ENCODE data around the gene MAPK8IP1.

MAPK8IP1 gene

GRCh38 chr11:45926536-45927331, 41.3 kb downstream of the MAPK8IP1 start:
- DNase-seq (ENCODE audit: low read depth in 3 of 3), result no peak

GRCh38 chr11:45927332-45927683, 41.9 kb downstream of the MAPK8IP1 start:
- no peak for DNase-seq (ENCODE audit: low read depth in 3 of 3)

DNA sequence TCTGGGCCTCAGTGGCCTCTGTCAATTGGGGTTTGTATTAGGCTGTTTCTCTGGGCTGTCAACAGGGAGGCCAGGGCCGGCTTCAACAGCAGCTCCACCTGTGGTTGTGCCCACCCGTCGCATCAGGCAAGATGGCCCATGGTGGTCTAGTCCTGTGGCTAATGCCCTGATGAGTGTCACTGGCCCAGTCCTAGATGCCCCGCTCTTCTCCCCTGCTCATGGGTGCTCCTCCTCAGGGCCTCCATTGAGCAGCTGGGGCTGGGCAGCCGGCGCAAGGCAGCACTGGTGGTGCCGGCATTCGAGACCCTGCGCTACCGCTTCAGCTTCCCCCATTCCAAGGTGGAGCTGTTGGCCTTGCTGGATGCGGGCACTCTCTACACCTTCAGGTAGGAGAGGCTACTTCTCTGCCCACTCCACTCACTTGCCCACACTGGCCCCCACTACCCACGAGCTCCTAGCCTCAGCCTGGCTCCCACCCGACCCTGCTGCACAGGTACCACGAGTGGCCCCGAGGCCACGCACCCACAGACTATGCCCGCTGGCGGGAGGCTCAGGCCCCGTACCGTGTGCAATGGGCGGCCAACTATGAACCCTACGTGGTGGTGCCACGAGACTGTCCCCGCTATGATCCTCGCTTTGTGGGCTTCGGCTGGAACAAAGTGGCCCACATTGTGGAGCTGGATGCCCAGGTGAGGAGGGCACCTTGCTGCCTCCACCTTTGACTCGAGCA, 42.4 kb downstream of the MAPK8IP1 start:
- DNase-seq (ENCODE audit: low read depth in 3 of 3), result no peak

DNA sequence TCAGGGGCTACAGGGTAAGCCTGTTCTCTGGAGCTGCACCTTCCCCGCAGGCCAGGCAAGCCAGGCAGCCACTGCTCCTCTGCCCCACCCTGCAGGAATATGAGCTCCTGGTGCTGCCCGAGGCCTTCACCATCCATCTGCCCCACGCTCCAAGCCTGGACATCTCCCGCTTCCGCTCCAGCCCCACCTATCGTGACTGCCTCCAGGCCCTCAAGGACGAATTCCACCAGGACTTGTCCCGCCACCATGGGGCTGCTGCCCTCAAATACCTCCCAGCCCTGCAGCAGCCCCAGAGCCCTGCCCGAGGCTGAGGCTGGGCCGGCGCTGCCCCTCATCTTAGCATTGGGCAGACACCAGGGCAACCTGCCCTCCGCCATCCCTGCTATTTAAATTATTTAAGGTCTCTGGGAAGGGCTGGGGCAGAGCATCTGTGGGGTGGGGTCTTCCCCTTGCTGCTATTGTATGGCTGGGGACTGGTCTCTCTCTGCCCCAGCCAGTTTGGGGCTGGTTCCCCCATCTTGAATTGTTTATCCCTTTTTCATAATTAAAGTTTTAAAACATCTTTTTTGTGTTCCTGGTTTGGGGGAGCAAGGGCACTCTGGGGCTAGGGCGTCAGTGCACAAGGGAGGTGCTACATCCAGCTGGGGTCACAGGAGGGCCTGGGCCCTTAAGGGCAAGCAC, 43.2 kb downstream of the MAPK8IP1 start:
- DNase-seq (ENCODE audit: low read depth in 3 of 3), result no peak

DNA sequence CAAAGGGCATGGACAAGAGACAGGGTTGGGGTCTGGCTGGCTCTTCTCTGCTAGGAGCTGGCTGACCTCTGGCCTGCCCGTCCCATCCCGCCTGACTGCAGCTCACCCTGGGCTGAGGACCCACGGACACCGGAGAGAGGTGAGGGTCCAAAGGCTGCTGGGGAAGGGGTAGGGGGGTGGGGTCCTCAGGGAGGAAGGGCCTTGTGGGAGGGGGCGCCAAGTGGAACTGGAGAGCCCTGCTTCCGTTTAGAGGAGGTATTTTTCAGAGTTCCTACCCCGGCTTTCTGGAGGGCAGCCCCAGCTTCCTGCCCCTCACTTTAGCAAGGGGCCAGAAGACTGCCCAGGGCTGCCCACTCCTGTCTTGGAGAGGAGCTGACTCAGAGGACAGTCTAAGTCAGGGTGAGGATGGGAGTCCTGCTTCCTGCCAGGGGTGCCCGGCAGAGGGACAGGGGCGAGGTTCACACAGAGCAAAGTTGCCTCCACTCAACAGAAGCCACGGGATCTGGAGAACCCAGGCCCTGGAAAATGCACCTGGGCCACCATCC, 44.1 kb downstream of the MAPK8IP1 start:
- no peak for DNase-seq (ENCODE audit: low read depth in 3 of 3)

DNA sequence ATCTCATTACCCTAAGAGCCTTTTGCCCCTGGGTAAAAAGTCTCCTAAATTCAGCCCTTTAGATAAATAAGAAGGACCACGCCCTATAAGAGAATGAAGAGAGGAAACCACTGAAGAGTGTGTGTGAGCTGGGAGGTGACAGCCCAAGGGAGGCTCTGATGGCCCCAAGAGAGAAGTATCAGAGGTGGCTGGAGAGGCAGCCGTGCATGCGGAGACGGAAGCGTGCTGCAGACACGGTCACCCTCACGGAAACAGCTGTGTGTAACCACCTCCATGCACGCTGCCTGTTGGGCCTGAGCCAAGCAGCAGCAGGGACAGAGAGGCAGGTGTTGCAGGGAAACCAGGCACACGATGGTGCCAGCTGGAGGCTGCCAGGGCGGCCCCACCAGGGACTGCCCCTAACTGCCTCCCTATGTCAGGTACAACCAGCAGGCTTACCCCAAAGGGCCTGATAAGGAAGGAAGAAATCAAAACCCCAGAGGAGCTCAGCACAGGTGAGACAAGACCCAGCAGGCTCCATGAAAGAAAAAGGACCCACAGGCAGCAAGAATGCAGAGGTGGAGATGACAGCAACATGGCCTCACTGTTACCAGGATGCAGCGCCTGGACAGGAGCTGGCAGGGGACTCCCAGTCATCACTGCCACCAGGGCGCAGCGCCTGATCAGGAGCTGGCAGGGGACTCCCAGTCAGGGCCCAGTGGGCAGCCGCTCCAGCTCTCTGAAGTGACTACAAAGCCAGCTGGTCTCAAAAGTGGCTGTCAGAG, 44.8 kb downstream of the MAPK8IP1 start:
- DNase-seq (ENCODE audit: low read depth in 3 of 3), result no peak

DNA sequence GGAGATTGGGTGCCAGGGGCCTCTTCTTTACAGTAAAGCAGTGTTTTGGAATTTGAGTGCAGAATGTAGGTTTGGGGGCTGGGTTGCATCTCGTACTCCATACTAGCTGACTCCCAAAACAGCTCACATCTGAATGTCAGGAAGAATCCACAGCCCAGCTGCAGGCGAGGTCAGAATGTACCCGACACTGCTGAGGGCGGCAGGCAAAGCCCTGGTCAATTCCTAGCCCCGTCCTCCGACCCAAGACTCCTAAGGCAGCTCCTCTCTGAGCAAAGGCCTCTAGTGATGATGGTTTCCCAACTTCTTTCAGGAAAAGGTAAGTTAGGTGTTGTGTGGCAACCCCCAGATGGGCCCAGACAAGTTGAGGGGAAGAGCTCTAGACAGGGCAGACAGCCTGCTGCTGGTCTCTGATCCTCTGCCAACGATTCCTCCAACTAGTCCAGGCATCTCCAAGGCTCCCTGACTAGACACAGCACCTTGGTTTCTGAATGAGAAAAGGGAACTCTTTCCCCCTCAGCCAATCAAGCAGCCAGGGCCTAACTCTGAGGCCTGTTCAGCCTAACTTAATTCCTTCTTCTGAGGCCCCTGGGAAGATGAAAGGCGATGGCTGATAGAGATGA, 45.6 kb downstream of the MAPK8IP1 start:
- DNase-seq (ENCODE audit: low read depth in 3 of 3), result no peak

DNA sequence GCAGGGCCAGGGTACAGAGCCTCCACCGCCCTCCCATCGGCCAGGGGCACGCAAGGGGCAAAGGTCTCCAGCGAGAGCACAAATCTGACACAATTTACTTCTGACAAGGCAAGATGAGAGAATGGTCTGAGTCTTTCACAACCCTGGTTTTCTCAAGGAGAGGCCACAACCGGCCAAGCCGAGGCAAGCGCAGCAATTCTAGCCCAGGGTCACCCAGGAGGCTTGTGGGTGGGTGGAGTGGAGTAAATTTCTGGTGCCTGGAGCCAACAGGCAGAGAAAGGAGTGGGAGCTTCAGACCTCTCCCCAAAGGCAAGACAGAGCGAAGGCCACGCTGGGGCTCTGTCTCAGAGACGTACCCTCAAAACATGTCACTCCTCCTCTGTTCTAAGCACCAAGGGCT, 46.3 kb downstream of the MAPK8IP1 start:
- DNase-seq (ENCODE audit: low read depth in 3 of 3), result no peak

GRCh38 chr11:45932217-45932616, 46.8 kb downstream of the MAPK8IP1 start:
- no peak for DNase-seq (ENCODE audit: low read depth in 3 of 3)

GRCh38 chr11:45933131-45933831, 47.8 kb downstream of the MAPK8IP1 start:
- no peak for DNase-seq (ENCODE audit: low read depth in 3 of 3)

GRCh38 chr11:45933846-45934579, 48.6 kb downstream of the MAPK8IP1 start:
- no peak for DNase-seq (ENCODE audit: low read depth in 3 of 3)

DNA sequence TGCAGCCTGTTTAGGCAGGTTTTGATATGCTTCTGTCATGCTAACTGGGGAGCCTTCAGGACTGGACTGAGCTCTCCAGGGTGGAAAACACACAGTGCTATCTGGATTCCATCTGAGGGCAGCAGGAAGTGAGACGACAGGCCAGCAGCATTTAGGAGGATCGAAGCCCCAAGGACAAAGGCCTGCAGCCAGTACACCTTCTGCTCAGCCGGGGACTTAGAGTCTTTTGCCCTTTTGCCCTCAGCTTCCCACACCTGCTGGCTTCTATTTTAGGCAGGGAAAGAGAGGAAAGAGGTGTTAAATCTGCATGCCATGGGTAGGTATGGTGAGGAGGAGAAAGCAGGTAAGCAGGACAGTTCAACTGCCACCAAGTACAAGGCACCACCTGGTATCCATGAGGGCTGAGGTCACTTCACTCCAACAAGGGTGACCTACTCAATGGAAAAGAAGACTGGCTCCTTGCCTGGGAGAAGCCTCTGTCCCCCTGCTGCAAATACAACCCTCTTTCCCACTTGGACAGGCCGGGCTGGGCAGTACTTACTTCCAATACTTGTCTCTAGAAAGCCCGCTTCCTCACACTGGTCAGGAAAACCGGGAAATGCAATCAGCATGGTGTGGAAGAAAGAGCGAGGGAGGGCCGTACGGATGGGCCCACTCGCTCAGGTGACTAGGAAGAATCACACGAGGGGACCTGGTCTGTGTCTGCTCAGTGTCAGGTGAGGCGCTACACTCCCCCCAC, 49.3 kb downstream of the MAPK8IP1 start:
- DNase-seq (ENCODE audit: low read depth in 3 of 3), result no peak

DNA sequence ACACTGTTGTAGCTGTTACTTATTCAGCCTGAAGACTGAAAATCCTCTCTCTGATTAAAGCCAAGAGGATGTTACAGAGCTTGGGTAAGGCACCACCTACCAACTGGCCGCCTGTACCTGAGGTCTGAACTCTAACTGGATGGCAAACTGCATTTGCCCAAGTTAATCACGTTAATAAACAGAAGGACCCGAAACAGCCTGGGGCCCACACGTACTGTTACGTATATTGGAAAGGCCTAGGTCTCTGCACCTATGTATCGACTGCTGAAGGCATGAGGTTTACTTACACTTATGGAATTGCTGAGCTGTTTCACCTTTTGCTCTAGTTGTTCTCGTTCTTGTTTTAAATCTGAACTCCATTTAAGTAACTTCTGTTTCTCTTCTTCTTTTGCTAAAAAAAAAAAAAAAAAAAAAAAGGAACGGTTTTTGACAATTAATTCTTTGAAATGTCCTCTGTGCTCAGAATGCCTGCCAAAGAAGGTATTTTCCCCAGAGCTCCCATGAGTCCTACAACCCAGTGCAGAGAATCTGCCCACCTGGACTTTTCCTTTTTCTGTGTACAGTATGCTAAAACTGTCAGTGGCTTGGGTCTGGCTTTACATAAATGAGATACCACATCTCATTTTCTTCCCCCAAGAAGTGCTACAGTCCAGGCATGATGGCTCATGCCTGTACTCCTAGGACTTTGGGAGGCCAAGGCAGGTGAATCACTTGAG, 50.1 kb downstream of the MAPK8IP1 start:
- DNase-seq (ENCODE audit: low read depth in 3 of 3), result no peak

DNA sequence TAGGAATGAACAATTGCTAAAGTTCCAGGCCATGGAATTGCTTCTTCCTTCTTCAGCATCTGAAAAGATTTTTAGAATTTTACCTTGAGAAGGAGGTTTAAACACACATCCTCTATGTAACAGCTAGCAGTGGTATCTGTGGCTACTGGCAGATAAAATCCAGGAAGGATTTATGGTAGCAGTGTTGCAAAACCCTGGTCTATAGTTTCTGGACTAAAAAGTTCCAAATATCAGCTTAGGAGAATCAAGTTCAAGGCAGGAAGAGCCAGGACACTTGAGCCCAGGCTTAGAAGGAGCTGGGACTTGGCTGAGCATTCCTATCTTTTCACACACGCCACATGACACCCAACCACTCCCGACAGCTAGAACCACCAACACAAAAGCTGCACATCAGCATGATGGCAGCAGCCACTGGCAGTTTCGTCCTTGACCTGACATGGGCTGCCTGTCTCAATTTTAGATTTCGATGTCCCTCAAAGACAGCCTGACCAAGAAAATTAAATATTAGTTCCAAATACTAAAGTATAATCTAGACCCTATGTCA, 51.1 kb downstream of the MAPK8IP1 start:
- no peak for DNase-seq (ENCODE audit: low read depth in 3 of 3)

DNA sequence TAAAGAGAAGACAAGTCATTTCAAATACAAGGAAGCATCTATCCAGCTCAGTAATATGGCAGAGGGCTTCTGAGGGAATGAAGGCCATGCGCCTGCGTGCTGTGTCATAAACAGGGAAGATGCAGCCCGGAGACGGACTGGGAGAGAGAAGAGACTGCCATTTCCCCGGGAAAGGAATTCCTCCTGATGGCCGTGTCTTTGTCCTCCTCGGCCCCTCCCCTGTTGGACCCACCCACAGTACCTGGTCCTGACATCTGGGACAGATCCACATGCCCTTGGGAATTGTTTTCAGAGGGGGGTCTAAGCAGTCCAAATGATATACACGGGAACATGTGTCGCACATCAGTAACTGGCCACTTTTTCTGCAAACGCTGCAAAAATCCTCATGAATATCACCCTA, 52.5 kb downstream of the MAPK8IP1 start:
- no peak for DNase-seq (ENCODE audit: low read depth in 3 of 3)

DNA sequence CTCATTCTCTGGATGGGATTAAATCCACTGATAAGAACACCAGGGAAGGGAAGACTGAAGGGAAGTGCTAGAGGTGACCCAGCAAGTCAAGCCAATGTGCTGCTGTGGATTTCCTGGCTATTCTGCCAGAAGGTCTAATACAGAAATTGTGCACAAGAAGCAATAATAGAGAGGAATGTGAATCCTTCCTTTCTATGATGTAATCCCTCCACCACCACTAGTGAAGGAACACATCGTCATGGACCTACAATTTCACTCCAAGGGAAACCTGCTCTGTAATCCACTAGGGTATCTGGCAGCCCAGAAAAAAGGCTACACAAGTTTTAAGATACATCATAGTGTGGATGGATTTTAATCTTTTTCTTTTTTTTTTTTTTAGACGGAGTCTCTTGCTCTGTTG, 54.4 kb downstream of the MAPK8IP1 start:
- DNase-seq (ENCODE audit: low read depth in 3 of 3), result no peak

DNA sequence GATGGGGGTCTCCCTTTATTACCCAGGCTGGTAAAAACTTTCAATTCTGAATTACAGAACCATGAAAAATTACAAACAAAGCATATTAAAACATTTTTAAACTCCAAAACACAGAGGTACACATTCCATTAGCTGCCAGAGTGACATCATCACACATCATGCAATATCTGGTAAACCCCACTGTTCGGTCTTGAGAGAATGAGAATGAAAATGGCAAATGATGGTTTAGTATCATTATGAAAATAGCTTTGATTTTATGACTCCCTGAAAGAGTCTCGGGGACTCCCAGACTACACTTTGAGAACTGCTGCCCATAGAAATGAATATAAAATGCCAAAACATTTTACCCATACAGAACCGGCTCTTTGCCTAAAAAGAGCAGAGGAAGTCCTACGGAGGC, 55.8 kb downstream of the MAPK8IP1 start:
- DNase-seq (ENCODE audit: low read depth in 3 of 3), result no peak

GRCh38 chr11:45942381-45942780, 56.9 kb downstream of the MAPK8IP1 start:
- no peak for DNase-seq (ENCODE audit: low read depth in 3 of 3)
